Kidney epithelial cell (primary cell): Measurements from ENCODE around the gene C14orf180. TPM values are rescaled to one million over a fixed set of nuclear protein-coding genes. Genes with fewer than 3 reads are reported as not detected.

Experiments used
- DNase-seq: peaks from one replicate; pipeline ENCODE4 v3.0.0-alpha.2; 2010; ENCODE audit warnings: low read depth
- H3K27me3 ChIP-seq: 2 replicates; pipeline ENCODE4 v1.6.0; 2011; ENCODE audit warnings: low read length; ENCODE audit not compliant: control insufficient read depth, insufficient read depth
- H3K36me3 ChIP-seq: 2 replicates; pipeline ENCODE4 v1.5.1; 2011; ENCODE audit warnings: low read length; ENCODE audit not compliant: control insufficient read depth, insufficient read depth
- H3K4me3 ChIP-seq: 2 replicates; pipeline ENCODE4 v1.5.1; 2011; ENCODE audit warnings: low read depth, mild to moderate bottlenecking, control low read depth, low read length
- total RNA-seq: library from RNA; depleted of rRNA; stranded (reverse); fragments of >200 nt; gene quantifications from 2 replicates; pipeline ENCODE4 v1.2.3, GENCODE V29; 2015
- TF ChIP-seq, protein P1 (sequence below): IDR thresholded peaks from 2 replicates; pipeline ENCODE4 v1.5.1; 2011; ENCODE audit warnings: mild to moderate bottlenecking, moderate library complexity, low read length, control low read depth, inconsistent platforms; ENCODE audit not compliant: insufficient read depth, poor library complexity, severe bottlenecking

C14orf180 gene
- total RNA-seq, 1 donor from 2014 or later = not detected

DNA sequence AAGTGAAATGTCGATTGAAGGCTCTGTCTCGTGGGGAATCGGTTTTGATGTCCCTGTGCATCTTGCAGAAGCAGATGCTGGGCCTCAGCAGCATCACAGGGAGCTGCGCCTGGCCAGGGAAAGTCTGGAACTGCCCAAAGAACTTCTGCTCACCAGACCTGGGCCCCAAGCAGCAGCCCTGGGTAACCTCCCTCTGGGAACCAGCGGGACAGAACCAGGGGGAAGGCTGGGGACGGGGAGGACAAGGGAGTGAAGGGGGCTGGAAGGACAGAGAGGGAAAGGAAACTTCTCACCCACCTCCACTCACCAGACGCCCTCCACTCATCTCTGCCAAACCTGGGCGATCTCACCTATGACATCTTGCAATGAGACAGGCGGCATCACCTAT, 26.8 kb upstream of the C14orf180 start:
- peaks cover 11% of the 10 kb centered on the region for H3K27me3 ChIP-seq
- DNase-seq = no peak
- no peaks in the 10 kb centered on the region for H3K36me3 ChIP-seq
- TF ChIP-seq, protein P1, sequence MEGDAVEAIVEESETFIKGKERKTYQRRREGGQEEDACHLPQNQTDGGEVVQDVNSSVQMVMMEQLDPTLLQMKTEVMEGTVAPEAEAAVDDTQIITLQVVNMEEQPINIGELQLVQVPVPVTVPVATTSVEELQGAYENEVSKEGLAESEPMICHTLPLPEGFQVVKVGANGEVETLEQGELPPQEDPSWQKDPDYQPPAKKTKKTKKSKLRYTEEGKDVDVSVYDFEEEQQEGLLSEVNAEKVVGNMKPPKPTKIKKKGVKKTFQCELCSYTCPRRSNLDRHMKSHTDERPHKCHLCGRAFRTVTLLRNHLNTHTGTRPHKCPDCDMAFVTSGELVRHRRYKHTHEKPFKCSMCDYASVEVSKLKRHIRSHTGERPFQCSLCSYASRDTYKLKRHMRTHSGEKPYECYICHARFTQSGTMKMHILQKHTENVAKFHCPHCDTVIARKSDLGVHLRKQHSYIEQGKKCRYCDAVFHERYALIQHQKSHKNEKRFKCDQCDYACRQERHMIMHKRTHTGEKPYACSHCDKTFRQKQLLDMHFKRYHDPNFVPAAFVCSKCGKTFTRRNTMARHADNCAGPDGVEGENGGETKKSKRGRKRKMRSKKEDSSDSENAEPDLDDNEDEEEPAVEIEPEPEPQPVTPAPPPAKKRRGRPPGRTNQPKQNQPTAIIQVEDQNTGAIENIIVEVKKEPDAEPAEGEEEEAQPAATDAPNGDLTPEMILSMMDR = no peak
- no peak overlapping the region for H3K4me3 ChIP-seq

GRCh38 chr14:104553166-104554087, 26.1 kb upstream of the C14orf180 start:
- peaks cover 16% of the 10 kb centered on the region for H3K27me3 ChIP-seq
- no peak overlapping the region for H3K4me3 ChIP-seq
- no peaks in the 10 kb centered on the region for H3K36me3 ChIP-seq
- TF ChIP-seq, protein P1 = no peak
- DNase-seq = no peak

- H3K27me3 ChIP-seq = peaks cover 19% of the 10 kb centered on the region
- TF ChIP-seq, protein P1 = no peak
- no peak for DNase-seq
- no peaks in the 10 kb centered on the region for H3K36me3 ChIP-seq
- H3K4me3 ChIP-seq = no peak overlapping the region
These were observed 25.4 kb upstream of the C14orf180 start for GRCh38 chr14:104554088-104554607.

- H3K27me3 ChIP-seq = peaks cover 20% of the 10 kb centered on the region
- no peak overlapping the region for H3K4me3 ChIP-seq
- TF ChIP-seq, protein P1 = no peak
- no peak for DNase-seq
- no peaks in the 10 kb centered on the region for H3K36me3 ChIP-seq
These were observed 24.7 kb upstream of the C14orf180 start for GRCh38 chr14:104554608-104555429.

DNA sequence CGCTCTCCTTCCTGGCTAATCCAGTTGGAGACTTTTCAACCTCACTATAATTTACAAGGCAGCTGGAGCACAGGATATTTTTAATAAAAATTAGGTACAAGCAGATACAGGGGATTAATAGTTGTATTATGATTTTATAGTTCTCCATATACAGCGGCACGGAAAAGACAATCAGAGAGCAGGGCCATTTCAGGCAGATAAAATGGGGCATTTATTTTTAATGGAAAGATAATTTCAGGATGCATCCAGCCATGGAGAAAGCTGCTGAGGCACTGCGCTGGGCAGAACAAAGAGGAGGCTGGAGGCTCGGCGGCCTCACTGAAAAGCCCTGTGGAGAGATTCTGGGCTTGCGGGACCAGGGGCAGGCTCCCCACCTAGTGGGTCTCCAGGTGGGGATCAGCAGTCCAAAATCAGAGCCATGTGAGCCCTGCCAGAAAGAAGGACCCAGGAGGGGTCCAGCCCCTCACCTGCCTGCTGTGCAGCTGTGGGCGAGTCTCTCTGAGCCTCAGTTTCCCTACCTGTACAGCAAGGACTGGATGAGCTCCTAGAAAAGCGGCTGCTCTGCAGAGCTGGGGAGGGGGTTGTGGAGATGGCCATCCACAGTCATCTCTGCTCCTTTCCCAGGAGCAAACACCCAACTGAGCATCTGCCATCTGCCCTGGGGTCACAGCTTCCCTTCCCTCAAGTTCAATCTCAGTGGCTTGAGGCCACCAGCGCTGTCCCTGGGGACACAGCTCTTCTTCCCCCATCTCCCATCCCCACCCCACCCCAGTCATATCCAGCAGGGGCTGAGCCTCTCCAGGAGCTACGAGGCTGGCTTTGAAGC, 23.9 kb upstream of the C14orf180 start:
- Histone ChIP-seq H3K36me3 (no peaks in the 10 kb centered on the region), H3K27me3 (peaks cover 28% of the 10 kb centered on the region), H3K4me3 (no peak overlapping the region)
- TF ChIP-seq, protein P1 = no peak
- no peak for DNase-seq
